ENCODE measurements around the gene RASA3.

DNA sequence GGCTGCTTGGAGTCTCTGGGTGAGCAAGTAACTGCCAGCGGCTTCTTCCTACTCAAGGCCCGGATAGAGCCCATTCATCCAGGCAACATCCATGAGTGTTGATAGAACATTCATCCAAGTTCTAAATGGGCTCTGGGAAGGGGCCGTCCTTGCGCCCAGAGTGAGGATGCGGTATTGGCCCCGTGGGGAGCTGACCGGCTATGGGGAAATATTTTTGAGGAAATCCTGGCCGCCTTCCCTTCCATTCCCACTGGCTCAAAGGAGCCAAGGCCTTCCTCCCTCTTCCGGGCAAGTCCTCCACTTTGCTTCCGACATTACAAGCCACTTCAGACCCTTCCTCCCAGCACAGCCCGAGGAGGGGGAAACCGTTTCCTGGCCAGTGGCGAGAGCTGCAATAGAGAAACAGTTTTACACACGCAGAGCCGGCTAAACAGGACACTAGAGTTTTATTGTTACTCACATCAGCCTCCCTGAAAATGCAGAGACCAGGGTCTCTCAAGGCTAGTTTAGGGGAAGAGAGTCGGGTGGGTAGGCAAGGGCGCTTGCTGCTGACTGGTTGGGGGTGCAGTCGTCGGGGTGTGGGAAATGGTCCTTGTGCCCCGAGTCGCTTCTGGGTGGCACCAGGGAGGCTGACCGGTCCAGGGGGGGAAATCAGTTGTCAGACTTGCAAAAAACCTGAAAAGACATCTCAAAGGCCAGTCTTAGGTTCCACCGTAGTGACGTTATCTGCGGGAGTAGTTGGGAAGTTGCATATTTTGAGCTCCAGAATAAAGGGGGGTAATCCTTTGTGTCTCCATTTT is 196.1 kb downstream of the RASA3 start:
- TF ChIP-seq, protein P1, sequence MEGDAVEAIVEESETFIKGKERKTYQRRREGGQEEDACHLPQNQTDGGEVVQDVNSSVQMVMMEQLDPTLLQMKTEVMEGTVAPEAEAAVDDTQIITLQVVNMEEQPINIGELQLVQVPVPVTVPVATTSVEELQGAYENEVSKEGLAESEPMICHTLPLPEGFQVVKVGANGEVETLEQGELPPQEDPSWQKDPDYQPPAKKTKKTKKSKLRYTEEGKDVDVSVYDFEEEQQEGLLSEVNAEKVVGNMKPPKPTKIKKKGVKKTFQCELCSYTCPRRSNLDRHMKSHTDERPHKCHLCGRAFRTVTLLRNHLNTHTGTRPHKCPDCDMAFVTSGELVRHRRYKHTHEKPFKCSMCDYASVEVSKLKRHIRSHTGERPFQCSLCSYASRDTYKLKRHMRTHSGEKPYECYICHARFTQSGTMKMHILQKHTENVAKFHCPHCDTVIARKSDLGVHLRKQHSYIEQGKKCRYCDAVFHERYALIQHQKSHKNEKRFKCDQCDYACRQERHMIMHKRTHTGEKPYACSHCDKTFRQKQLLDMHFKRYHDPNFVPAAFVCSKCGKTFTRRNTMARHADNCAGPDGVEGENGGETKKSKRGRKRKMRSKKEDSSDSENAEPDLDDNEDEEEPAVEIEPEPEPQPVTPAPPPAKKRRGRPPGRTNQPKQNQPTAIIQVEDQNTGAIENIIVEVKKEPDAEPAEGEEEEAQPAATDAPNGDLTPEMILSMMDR (IDR thresholded peaks at IDR 0.05; ENCODE audit: low read depth, low read length): no peak
- no peak for TF ChIP-seq EZH2phosphoT487 (IDR thresholded peaks at IDR 0.05; ENCODE audit: low read depth)

Data from OCI-LY3 (cell line).